Stimulated activated CD8-positive, alpha-beta memory T cell treated with anti-CD3 and anti-CD28 coated beads, Interleukin-7, amount 100 ng/mL, for 1 hour (primary cell): ENCODE results near the gene ZEB2.

Source experiments
- DNase-seq, 2 donors: peaks; one replicate each; pipeline ENCODE4 v3.0.0-alpha.2; 2020; ENCODE audit warnings: low read depth in 2 of 2

ZEB2 gene

GRCh38 chr2:144424559-144425240 is 95.2 kb downstream of the ZEB2 start:
- DNase-seq, result no peak

DNA sequence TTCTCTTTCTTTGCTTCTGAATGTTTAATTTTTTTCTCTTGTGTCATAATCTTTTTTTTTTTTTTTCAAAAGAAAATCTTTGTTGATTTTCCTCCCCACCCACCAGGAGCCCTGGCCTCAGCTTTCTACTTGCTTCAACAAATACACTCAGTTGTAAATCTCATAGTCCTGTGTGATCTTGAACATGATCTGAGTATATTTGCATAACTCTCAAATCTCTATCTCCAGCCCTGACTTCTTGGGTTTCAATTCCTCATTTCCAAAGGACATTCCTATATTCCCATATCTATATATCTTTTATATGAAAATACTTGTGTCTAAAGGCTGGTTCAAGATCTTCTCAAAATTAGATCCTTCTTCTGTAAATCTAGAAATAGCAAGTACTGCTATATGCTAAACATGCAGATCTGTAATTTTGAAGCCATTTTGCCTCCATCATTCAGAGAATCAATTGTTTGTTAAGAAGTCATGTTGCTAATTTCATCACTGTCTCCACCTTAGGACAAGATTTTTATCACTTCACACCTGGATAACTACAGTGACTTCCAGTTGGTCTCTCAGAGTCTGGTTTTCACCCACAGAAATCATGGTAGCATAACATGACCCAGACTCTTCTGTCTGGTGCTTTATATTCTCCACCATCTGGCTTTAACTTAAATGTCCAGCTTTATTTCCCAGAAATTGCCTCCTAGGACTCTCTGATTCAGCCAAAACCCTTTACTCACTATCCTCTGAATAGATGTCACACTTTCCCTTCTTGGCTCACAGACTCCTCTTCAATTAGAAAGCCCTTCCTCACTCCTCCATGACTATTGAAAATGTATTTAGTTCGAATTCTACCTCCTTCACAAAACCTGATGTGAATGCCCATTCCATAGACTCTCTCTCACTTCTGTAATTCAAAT is 98.1 kb downstream of the ZEB2 start:
- no peak for DNase-seq

- DNase-seq, result no peak
These were observed 100.7 kb downstream of the ZEB2 start for GRCh38 chr2:144419218-144419617.

DNA sequence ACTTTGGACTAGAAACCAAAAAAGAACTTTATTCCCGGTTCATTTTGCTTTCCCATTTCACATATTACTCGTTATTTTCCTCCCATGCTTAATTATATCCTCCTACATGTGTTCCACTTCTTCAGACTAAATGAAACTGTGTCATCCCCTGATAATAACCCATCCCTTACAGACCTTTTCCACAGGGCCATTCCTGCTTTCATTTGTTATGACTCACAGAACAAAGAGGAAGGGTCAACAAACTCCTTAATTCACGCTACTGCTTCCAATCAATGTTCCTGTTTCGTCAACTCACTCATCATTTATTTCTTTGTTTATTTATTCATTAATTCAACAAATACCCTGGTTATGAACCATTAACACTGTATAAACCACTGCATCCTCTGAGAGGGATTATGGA is 104.5 kb downstream of the ZEB2 start:
- DNase-seq, result no peak

- no peak for DNase-seq
These were observed 105.5 kb downstream of the ZEB2 start for GRCh38 chr2:144414324-144414845.

GRCh38 chr2:144412709-144413108 is 107.2 kb downstream of the ZEB2 start:
- no peak for DNase-seq

GRCh38 chr2:144411473-144411872 is 108.4 kb downstream of the ZEB2 start:
- DNase-seq, result no peak

GRCh38 chr2:144409241-144409640 is 110.7 kb downstream of the ZEB2 start:
- no peak for DNase-seq

DNA sequence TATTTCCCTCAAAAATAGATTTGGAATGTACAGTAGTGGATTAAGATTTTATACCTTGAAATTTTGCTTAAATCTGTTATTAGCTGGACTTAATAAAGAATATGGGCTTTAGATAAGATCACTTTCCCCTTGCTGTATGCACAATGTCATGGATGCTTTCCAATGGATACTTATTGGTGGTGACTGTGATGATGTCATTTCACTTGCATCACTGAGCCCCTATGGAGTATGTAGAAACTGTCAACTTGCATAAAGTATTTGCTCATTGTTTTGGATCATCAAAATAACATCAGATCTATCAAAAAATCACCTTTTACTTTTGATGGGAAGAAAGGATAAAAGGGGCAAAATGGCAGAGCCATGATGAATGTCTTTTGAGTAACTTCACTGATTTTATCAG is 112.7 kb downstream of the ZEB2 start:
- no peak for DNase-seq

DNA sequence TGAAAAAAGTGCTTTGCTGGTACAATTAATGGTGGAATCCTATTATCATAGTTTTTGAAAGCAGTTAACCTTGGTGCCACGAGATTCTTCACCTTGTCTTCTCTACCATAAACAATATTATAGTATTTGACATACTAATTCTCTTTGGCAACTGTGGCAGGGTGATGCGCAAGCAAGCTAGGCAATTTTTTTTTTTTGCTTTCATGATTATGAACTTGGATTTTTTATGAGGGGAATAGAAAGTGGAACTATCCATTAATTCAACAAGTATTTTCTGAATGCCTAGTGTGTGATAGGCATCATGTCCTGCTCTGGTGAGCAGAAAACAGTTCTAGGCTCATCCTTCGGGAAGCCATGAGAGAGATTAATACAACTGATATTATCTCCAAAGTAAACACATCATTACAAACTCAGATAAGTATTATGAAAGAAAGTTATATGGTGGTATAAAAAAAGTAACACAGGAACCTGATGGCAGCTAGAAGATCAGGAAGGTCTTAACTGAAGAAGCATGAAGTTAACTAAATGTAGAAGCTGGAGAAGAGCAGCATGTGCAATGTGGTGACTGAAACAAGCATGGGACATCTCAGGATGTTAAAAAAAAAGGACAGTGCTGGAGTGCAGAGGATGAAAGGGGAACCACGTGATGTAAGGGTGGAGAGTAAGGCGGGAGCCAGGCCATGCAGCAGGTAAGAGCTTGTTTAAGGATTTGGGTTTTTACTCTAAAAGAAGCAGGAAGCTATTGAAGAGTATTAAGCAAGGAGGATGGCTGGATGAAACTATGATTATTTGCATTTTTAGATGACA is 113.7 kb downstream of the ZEB2 start:
- DNase-seq, result no peak

GRCh38 chr2:144405321-144405720 is 114.6 kb downstream of the ZEB2 start:
- DNase-seq, result no peak

GRCh38 chr2:144404586-144405314 is 115.2 kb downstream of the ZEB2 start:
- DNase-seq, result no peak

DNA sequence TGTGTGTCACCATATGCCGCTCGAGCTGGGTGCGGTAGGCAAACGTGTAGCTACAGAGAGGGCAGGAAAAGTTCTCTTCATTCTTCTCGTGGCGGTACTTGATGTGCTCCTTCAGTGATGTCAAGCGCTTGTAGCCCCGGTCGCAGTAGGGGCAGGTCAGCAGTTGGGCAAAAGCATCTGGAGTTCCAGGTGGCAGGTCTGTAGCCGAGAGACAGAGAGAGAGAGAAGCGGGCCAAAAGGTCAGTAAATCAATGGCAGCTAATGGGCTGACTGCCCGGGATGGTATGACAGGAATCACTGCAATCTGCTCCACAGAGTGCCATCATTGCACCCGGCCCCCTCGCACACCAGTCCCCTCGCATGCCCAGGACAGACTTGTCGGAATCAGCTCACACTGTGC is 116.0 kb downstream of the ZEB2 start:
- no peak for DNase-seq

DNA sequence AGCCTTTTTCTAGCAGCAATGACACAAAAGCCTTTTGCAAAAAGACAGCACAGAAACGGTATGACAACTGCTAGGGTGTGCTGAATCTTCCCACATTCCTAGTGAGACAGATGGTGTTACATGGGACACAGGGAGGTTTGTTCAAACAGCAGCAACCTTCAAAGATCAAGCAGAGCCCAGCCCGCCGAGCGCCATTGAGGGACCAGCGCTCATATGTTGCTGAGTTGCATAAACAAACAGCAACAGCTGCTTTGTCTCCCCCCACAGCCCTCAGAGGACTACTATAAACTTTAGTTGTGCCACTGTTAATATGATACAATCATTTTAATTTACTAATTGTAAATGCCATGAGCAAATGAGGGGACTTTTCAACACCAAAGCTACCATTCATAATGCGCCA is 117.7 kb downstream of the ZEB2 start:
- DNase-seq, result no peak

DNA sequence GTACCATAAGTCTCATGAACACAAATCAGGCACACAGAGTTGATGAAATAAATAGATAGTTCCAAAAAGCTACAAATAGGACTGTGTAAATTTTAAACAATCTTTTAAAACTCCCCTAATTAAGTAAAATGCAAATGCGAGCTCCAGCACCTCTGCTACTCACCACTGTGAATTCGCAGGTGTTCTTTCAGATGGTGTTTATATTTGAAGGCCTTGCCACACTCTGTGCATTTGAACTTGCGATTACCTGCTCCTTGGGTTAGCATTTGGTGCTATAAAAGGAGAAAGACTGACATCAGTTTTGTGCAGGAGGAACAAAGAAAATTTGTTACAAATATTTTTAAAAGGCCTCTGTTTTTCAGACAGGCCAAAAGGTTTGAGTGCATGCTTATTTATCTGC is 118.9 kb downstream of the ZEB2 start:
- DNase-seq, result no peak

GRCh38 chr2:144396318-144396717 is 123.6 kb downstream of the ZEB2 start:
- no peak for DNase-seq

DNA sequence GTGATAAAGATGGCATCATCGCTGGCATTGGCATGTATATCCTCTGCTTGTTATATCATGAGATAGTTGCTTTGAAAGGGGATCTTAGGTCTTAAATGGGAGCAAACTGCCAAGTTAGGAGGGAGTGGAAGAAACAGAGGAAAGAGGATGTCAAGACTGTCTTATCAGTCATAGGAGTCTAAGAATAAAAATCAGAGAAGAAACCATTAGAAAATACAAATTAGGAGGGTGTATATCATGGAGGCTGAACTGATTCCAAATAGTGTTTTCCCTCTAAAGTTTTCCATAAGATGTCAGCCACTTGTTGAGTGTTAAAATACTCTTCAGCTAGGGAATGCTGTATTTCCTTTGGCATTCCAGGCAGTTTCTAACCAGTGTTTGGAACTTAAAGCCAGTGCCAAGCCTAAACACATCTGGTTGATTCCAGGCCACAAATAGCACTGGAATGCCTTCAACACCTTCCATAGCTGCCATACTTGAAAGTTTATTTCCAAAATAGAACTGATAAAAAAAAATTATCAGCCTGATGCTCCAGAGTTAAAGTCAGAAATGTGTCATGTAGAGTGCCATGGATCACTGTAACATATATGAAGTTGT is 129.4 kb downstream of the ZEB2 start:
- DNase-seq, result no peak

DNA sequence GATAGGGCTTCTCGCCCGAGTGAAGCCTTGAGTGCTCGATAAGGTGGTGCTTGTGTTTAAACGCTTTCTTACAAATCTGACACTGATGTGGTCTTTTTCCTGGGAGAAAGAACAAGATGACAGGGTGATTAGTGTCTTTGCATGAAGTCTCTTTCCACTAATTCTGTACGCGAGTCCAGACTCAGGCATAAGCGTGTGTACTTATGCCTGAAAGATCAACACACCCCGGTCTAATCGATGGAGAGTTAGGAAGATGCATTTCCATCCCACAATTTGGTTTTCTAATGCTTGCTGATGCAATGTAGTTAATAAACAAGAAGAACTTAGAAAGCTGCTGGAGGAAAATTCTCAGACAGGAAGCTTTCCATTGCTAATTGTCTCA is 130.0 kb downstream of the ZEB2 start:
- no peak for DNase-seq

DNA sequence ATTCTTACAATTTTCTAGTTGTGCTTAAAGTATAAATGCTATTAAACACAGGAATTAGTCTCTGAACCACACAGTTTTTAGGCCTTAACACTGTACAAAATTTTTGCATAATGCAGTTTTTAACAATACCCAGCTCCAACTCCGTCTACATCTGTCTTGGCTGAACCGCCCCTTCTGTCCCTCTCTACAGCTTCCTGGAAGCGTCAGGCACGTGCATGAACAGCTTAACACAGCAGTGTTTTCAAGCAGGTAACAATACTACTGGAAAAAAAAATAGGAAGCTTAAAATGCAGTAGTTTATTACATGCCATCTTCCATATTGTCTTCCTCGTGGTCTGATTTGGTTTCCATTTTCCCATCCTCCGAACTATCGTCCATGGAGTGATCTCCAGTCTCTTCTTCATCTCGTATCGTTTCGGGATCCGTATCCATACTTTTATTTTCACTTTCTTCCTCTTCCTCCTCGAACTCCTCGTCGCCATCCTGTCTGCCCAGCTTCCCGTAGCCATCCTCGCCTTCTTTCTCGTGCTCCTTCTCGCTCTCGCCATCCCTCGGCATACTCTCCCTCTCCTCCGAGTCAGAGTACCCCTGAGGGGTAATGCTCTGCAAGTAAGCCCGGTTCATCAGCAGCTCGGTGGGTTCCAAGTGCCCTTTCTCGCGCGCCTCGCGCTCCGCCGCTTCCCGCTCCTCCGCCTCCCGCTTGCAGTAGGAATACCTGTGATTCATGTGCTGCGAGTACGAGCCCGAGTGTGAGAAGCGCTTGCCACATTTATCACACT is 130.6 kb downstream of the ZEB2 start:
- no peak for DNase-seq

GRCh38 chr2:144385381-144385780 is 134.5 kb downstream of the ZEB2 start:
- no peak for DNase-seq
